ENCODE data around the gene RCAN2.
"Not testable (repeated sequence)": the region's sequence is repeated elsewhere in the genome, so short reads cannot be mapped to it uniquely, and the experiment has no call there.

Gene RCAN2

DNA sequence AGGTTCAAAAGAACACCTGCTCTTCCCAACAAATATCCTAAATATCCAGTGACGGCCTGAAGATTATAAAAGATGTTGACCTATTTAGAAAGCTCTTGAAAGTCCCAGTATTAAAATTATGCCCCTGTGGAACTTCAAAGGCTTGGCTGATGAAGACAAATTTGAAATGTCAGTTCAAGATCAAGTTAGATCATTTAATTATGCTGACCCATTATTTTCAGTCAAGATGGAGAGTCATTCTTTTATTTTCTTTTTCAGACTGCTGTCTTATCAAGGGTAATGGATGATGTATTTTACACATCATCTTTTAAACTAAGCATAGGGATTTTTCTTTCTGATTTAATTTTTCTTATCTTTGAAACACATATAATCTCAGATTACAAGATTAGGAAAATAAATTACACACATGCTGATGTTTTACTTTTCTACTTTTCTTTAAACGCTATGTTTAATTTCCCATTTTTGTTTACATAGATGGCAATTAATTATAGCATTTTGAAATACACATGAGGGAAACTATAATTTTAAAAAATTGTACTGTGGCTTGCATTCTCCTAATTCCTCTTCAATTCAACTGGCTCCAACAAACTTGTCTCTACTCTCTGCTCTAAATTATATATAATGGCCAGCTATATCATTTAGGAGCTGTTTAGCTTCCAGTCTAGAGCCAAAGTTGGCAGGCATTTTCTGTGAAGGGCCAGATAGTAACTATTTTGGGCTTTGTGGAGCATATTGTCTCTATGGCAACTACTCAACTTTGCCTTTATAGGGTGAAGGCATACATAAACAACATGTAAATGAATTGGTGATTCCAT lies 123.7 kb downstream of the RCAN2 start:
- Mint-ChIP-seq H3K9me3 (no peaks in the 10 kb centered on the region), H3K27ac (no peak overlapping the region), H3K4me3 (no peak overlapping the region), H3K4me1 (ENCODE audit: low read depth) (peaks cover 4% of the 10 kb centered on the region), H3K27me3 (peaks cover 3% of the 10 kb centered on the region), H3K36me3 (ENCODE audit: low read depth) (no peaks in the 10 kb centered on the region)

DNA sequence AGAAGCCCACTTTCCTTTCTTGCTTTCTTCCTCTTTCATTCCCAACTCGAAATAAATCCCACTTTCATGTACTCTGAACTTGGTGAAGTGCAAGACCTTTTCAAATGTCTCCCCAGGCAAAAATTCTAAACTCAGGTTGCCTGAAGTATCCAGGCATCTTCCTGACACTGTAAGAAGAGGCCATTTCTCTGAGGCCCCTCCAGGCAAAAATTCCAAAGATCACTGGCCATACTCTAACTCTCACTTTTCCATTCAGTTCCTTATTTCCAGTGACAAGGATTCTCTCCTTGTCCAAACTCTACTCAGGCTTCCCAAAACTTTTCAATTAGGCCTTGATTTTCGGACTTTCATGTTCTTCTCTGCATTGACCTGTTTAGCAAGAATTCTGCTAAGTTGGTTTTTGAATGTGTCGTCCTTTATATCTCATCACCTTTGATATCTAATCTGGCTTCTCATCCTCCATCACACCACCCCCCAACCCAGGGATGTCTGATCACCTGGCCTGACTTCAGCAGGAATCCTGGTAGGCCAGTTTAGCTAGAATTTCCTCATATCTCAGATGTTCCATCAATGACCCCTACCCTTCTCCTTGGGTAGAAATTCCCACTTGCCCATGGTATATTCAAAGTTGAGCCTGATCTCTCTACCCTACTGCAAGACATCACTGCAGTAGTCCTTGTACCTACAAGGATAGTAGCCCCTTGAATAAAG lies 124.9 kb downstream of the RCAN2 start:
- H3K9me3 Mint-ChIP-seq, result no peaks in the 10 kb centered on the region
- no peak overlapping the region for H3K4me3 Mint-ChIP-seq
- H3K4me1 Mint-ChIP-seq (ENCODE audit: low read depth), result no peaks in the 10 kb centered on the region
- H3K27me3 Mint-ChIP-seq, result peaks cover 3% of the 10 kb centered on the region
- H3K27ac Mint-ChIP-seq, result no peak overlapping the region
- no peaks in the 10 kb centered on the region for H3K36me3 Mint-ChIP-seq (ENCODE audit: low read depth)

- no peaks in the 10 kb centered on the region for H3K36me3 Mint-ChIP-seq (ENCODE audit: low read depth)
- no peaks in the 10 kb centered on the region for H3K27me3 Mint-ChIP-seq
- no peak overlapping the region for H3K27ac Mint-ChIP-seq
- H3K4me1 Mint-ChIP-seq (ENCODE audit: low read depth), result peaks cover 3% of the 10 kb centered on the region
- H3K9me3 Mint-ChIP-seq, result no peaks in the 10 kb centered on the region
- H3K4me3 Mint-ChIP-seq, result no peak overlapping the region
Observed at GRCh38 chr6:46357591-46357990, 133.7 kb downstream of the RCAN2 start.

GRCh38 chr6:46356543-46356942 lies 134.7 kb downstream of the RCAN2 start:
- H3K4me3 Mint-ChIP-seq, result no peak overlapping the region
- H3K27me3 Mint-ChIP-seq, result no peaks in the 10 kb centered on the region
- H3K36me3 Mint-ChIP-seq (ENCODE audit: low read depth), result no peaks in the 10 kb centered on the region
- H3K4me1 Mint-ChIP-seq (ENCODE audit: low read depth), result peaks cover 3% of the 10 kb centered on the region
- no peak overlapping the region for H3K27ac Mint-ChIP-seq
- H3K9me3 Mint-ChIP-seq, result no peaks in the 10 kb centered on the region

DNA sequence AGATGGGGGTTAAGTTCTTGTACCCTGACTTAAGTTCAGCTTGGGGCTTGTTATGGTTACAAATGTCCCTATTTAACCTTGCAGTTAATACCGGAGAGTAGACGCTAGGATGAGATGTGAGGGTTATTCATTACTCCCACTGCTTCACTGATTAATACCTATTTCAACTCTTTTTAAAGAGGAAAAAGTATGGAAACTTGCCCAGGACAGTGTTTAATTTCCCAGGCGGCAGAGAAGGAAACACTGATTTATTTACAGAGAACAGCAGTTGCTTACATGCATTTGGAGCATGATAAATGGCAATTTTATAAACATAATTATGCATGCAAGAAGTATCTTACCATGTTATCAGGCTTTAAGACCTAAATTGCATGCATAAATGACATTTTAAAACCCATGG lies 137.7 kb downstream of the RCAN2 start:
- Mint-ChIP-seq H3K36me3 (ENCODE audit: low read depth) (no peaks in the 10 kb centered on the region), H3K4me3 (no peak overlapping the region), H3K9me3 (no peaks in the 10 kb centered on the region), H3K27ac (no peak overlapping the region), H3K4me1 (ENCODE audit: low read depth) (peaks cover 3% of the 10 kb centered on the region), H3K27me3 (peaks cover 10% of the 10 kb centered on the region)

DNA sequence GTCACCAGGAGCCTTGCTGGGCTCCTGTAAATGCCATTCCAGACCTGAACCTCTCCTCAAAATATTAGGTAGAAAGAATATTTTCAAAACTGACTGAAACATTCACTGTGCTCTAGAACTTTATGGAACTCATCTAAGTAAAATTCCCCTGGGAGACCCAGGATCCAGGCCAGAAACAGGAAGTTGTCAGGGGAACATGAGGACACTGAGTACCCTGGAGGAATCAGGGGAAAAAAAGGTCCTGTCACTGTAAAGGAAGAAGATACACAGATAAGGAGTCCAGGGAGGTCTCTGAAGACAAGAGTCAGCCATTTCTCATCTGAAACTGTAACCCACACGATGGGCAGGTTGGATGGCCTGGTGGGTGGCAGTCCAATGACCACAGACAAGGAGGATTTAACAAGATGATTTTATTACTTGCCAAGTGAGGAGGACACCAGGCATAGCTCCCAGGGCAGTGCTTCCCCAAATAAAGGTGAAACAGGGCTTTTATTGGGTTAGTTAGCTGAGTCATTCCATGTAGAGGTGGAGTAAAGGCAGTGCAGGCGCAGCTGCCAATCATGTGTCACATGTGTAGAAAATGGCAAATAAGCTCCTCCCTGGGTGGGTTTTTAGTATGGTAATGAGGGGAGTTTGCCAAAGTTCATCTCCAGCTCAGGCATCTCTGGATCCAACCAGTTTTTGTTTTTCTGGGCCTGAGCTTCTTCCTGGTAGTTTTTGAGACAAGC lies 138.5 kb downstream of the RCAN2 start:
- Mint-ChIP-seq H3K36me3 (ENCODE audit: low read depth) (no peaks in the 10 kb centered on the region), H3K4me1 (ENCODE audit: low read depth) (peaks cover 3% of the 10 kb centered on the region), H3K27ac (no peak overlapping the region), H3K4me3 (no peak overlapping the region), H3K27me3 (peaks cover 17% of the 10 kb centered on the region), H3K9me3 (no peaks in the 10 kb centered on the region)

- no peaks in the 10 kb centered on the region for H3K36me3 Mint-ChIP-seq (ENCODE audit: low read depth)
- no peaks in the 10 kb centered on the region for H3K4me1 Mint-ChIP-seq (ENCODE audit: low read depth)
- H3K27ac Mint-ChIP-seq, result no peak overlapping the region
- H3K27me3 Mint-ChIP-seq, result peaks cover 18% of the 10 kb centered on the region
- H3K9me3 Mint-ChIP-seq, result no peaks in the 10 kb centered on the region
- no peak overlapping the region for H3K4me3 Mint-ChIP-seq
Observed at GRCh38 chr6:46350714-46351113, 140.5 kb downstream of the RCAN2 start.

GRCh38 chr6:46347669-46348068 lies 143.6 kb downstream of the RCAN2 start:
- Mint-ChIP-seq H3K27ac (no peak overlapping the region), H3K36me3 (ENCODE audit: low read depth) (no peaks in the 10 kb centered on the region), H3K4me3 (no peak overlapping the region), H3K27me3 (peaks cover 32% of the 10 kb centered on the region), H3K4me1 (ENCODE audit: low read depth) (no peaks in the 10 kb centered on the region), H3K9me3 (peaks cover 4% of the 10 kb centered on the region)

DNA sequence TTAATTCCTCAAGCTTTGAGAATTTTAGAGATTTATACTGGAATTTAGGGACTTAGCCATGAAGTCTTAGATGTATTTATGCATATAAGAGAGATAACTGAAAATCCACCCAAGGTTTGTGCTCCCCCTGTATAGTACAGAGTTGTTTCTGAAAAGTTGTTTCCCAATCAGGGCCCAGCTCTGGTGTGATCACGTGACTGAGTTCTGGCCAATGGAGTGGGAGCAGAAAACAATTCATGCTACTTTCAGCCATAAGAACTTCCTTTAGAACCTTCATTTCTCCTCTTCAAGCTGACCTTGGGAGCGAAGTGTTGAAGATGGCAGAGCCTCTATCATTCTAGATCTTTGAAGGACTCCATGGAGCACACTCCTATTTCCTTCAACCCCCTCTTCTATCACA lies 151.0 kb downstream of the RCAN2 start:
- no peak overlapping the region for H3K4me3 Mint-ChIP-seq
- H3K27me3 Mint-ChIP-seq, result peaks cover 46% of the 10 kb centered on the region
- H3K9me3 Mint-ChIP-seq, result peaks cover 4% of the 10 kb centered on the region
- no peaks in the 10 kb centered on the region for H3K4me1 Mint-ChIP-seq (ENCODE audit: low read depth)
- no peak overlapping the region for H3K27ac Mint-ChIP-seq
- no peaks in the 10 kb centered on the region for H3K36me3 Mint-ChIP-seq (ENCODE audit: low read depth)

DNA sequence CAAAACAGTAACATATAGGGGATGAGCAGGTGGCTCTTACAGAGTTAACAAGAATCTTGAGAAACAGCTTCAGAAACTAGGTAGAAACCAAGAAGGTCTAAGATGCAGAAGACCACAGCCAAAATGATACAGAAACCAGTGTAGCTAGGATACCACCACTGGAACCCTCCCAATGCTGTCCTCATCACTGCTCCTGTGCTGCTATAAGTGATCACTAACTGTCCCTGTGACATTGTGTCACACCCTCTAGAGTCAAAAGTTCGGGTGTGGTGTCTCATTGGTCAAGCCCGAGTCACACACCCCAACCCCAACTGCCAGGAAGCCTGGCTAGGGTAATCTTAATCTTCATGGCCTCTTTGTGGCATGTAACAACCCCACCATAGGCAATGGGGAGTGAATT lies 153.1 kb downstream of the RCAN2 start:
- Mint-ChIP-seq H3K4me1 (ENCODE audit: low read depth) (no peaks in the 10 kb centered on the region), H3K36me3 (ENCODE audit: low read depth) (no peaks in the 10 kb centered on the region), H3K27ac (no peak overlapping the region), H3K27me3 (peaks cover 44% of the 10 kb centered on the region), H3K9me3 (peaks cover 7% of the 10 kb centered on the region), H3K4me3 (no peak overlapping the region)

DNA sequence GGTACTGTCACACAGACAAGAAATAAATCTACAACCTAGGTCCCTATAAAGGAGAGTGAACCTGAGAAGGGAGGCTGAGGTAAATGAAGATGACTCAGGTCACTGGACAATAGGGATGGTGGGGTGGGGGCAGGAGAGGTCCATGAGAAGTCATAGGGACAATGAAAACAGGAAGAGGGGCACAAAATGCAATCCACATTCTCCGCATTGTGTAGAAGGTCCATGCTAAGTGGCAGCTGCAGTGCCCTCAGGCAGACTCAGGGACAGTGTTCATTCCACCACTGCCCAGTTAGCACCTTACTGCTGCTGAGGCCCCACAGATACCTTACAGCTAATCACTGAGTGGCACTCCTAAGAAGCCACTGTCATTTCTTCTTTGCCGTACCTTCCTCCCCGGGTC lies 156.8 kb downstream of the RCAN2 start:
- Mint-ChIP-seq H3K4me1 (ENCODE audit: low read depth) (no peaks in the 10 kb centered on the region), H3K9me3 (peaks cover 7% of the 10 kb centered on the region), H3K4me3 (no peak overlapping the region), H3K27ac (no peak overlapping the region), H3K27me3 (peaks cover 36% of the 10 kb centered on the region), H3K36me3 (ENCODE audit: low read depth) (no peaks in the 10 kb centered on the region)

GRCh38 chr6:46333481-46333880 lies 157.8 kb downstream of the RCAN2 start:
- Mint-ChIP-seq H3K4me1 (ENCODE audit: low read depth) (no peaks in the 10 kb centered on the region), H3K36me3 (ENCODE audit: low read depth) (no peaks in the 10 kb centered on the region), H3K4me3 (no peak overlapping the region), H3K27me3 (peaks cover 41% of the 10 kb centered on the region), H3K27ac (no peak overlapping the region), H3K9me3 (peaks cover 7% of the 10 kb centered on the region)

DNA sequence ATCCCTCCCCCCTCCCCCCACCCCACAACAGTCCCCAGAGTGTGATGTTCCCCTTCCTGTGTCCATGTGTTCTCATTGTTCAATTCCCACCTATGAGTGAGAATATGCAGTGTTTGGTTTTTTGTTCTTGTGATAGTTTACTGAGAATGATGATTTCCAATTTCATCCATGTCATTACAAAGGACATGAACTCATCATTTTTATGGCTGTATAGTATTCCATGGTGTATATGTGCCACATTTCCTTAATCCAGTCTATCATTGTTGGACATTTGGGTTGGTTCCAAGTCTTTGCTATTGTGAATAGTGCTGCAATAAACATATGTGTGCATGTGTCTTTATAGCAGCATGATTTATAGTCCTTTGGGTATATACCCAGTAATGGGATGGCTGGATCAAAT lies 158.8 kb downstream of the RCAN2 start:
- H3K9me3 Mint-ChIP-seq; H3K4me3 Mint-ChIP-seq; H3K4me1 Mint-ChIP-seq (ENCODE audit: low read depth); H3K27ac Mint-ChIP-seq; H3K36me3 Mint-ChIP-seq (ENCODE audit: low read depth): not testable (repeated sequence)
- peaks cover 41% of the 10 kb centered on the region for H3K27me3 Mint-ChIP-seq

- Mint-ChIP-seq H3K27ac (no peak overlapping the region), H3K27me3 (peaks cover 33% of the 10 kb centered on the region), H3K9me3 (peaks cover 7% of the 10 kb centered on the region), H3K36me3 (ENCODE audit: low read depth) (no peaks in the 10 kb centered on the region), H3K4me3 (no peak overlapping the region), H3K4me1 (ENCODE audit: low read depth) (no peaks in the 10 kb centered on the region)
Observed at GRCh38 chr6:46331461-46331860, 159.8 kb downstream of the RCAN2 start.

DNA sequence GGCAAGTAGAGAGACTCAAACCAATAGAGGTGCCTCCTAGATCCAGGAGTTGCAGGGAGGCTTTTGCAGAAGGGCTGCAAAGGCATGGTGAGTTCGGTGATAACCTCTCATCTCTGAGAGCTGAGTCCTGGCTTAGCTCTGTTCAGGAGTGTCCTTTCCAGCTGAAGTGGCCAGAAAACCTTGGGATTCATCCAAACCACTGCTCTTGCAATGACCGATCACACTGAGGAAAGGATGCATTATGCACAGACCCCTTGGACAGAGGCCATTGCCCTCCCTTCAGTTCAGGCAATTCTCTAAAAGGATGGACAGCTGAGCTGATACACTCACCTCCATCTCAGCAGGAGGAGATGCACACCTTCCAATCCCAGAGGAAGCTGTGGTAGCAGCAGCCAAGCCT lies 161.7 kb downstream of the RCAN2 start:
- H3K9me3 Mint-ChIP-seq, result peaks cover 7% of the 10 kb centered on the region
- no peaks in the 10 kb centered on the region for H3K36me3 Mint-ChIP-seq (ENCODE audit: low read depth)
- H3K27ac Mint-ChIP-seq, result no peak overlapping the region
- H3K4me1 Mint-ChIP-seq (ENCODE audit: low read depth), result peaks cover 3% of the 10 kb centered on the region
- no peak overlapping the region for H3K4me3 Mint-ChIP-seq
- H3K27me3 Mint-ChIP-seq, result peaks cover 22% of the 10 kb centered on the region

Data from stimulated activated naive CD8-positive, alpha-beta T cell treated with anti-CD3 and anti-CD28 coated beads, Interleukin-15, Interleukin-2, amounts not matched to agents 100 ng/mL and 50 ng/mL, for 24 hours (primary cell).